CD4-positive, CD25-positive, alpha-beta regulatory T cell (primary cell): ENCODE measurements around the gene CLDN1. TPM values are rescaled to one million over a fixed set of nuclear protein-coding genes. Genes with fewer than 3 reads are reported as not detected.
"Not testable (repeated sequence)": the region's sequence is repeated elsewhere in the genome, so short reads cannot be mapped to it uniquely, and the experiment has no call there.

Experiments used
- ATAC-seq, 2 donors: fragments of 150-1000 bp; cut with Tn5 transposase; one replicate each; pipeline ENCODE4 v1.10.0; 2021; ENCODE audit warnings: low read depth in 2 of 2, moderate number of reproducible peaks in 2 of 2, moderate library complexity in 1 of 2
- DNase-seq, 3 donors: peaks; one replicate each; pipeline versions ENCODE4 v3.0.0 to v3.0.0-alpha.2; 2012 to 2022; ENCODE audit warnings: mixed read lengths in 1 of 3
- H3K27ac ChIP-seq: one replicate; pipeline ENCODE4 v1.7.0; 2013; ENCODE audit warnings: mild to moderate bottlenecking, low read length; ENCODE audit not compliant: insufficient read depth, poor library complexity, severe bottlenecking
- H3K27me3 ChIP-seq: one replicate; pipeline ENCODE4 v1.7.0; 2013; ENCODE audit warnings: low read length; ENCODE audit not compliant: control insufficient read depth, insufficient read depth
- H3K36me3 ChIP-seq: one replicate; pipeline ENCODE4 v1.7.0; 2013; ENCODE audit warnings: mild to moderate bottlenecking, low read length, moderate library complexity; ENCODE audit not compliant: control insufficient read depth, insufficient read depth
- H3K4me1 ChIP-seq: 2 replicates; pipeline ENCODE4 v1.7.0; 2013; ENCODE audit warnings: mild to moderate bottlenecking, low read length; ENCODE audit not compliant: insufficient read depth, control insufficient read depth, poor library complexity, severe bottlenecking
- H3K4me3 ChIP-seq: one replicate; pipeline ENCODE4 v1.7.0; 2013; ENCODE audit warnings: low read depth, mild to moderate bottlenecking, low read length, moderate library complexity
- H3K9me3 ChIP-seq, 2 experiments: 1 replicate in 1 of 2; 2 replicates in 1 of 2; pipeline ENCODE4 v1.7.0; 2013; ENCODE audit warnings: low read length in 2 of 2, mild to moderate bottlenecking in 1 of 2, moderate library complexity in 1 of 2; ENCODE audit not compliant: control insufficient read depth in 2 of 2
- H3K27ac Mint-ChIP-seq, 3 donors: one replicate each; pipeline ENCODE4 v1.8.0; 2020 to 2022; ENCODE audit warnings: mild to moderate bottlenecking in 3 of 3, mixed read lengths in 3 of 3, moderate library complexity in 2 of 3
- H3K27me3 Mint-ChIP-seq: one replicate; pipeline ENCODE4 v1.8.0; 2022; ENCODE audit warnings: mild to moderate bottlenecking, mixed read lengths
- H3K36me3 Mint-ChIP-seq: one replicate; pipeline ENCODE4 v1.8.0; 2020; ENCODE audit warnings: mixed read lengths
- H3K4me1 Mint-ChIP-seq, 4 donors: one replicate each; pipeline ENCODE4 v1.8.0; 2020 to 2022; ENCODE audit warnings: mixed read lengths in 4 of 4, mild to moderate bottlenecking in 1 of 4
- H3K4me3 Mint-ChIP-seq, 4 donors: one replicate each; pipeline ENCODE4 v1.8.0; 2020 to 2022; ENCODE audit warnings: mild to moderate bottlenecking in 4 of 4, mixed read lengths in 4 of 4, moderate library complexity in 3 of 4
- H3K9me3 Mint-ChIP-seq, 7 donors: one replicate each; pipeline ENCODE4 v1.8.0; 2020 to 2022; ENCODE audit warnings: mixed read lengths in 7 of 7, mild to moderate bottlenecking in 3 of 7, moderate library complexity in 2 of 7
- polyA plus RNA-seq, 4 donors: library from polyadenylated mRNA; unstranded; fragments of 300-500 nt; fragmentation: Illumina TruSeq; gene quantifications; one replicate each; pipeline ENCODE4 v1.2.3, GENCODE V29; 2021
- total RNA-seq: library from RNA; stranded (reverse); gene quantifications from one replicate; pipeline ENCODE4 v1.2.3, GENCODE V29; 2022

The CLDN1 gene
- total and polyA plus RNA-seq, 5 donors from 2014 or later, result 0.08 to 0.39 TPM; not detected in 3

DNA sequence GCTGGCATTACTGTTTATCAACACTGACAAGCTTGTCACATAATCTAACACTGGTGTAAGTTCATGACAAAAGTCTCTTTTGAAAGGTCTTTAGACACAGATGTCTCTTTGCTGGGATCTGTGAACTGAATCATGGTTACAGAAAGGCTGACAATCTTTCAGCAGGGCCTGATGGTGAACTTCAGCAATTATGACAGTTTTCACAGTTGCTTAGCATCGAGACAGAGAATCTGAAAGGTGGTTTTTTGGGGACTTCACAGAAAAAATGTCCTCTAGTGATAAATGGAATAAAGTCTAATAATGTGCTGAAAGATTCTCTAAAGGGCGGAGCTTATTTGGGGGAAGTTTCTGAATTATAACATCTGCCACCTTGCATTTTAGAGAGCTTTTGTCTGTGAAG, 32.3 kb downstream of the CLDN1 start:
- no peaks in the 10 kb centered on the region for H3K4me1 ChIP-seq
- H3K9me3 ChIP-seq, result peaks cover 9 to 10% of the 10 kb centered on the region in 2 experiments
- no peaks in the 10 kb centered on the region for H3K27me3 Mint-ChIP-seq
- H3K36me3 ChIP-seq, result no peaks in the 10 kb centered on the region
- no peak overlapping the region for H3K27ac Mint-ChIP-seq
- H3K36me3 Mint-ChIP-seq, result peaks cover 3% of the 10 kb centered on the region
- H3K9me3 Mint-ChIP-seq, result peaks cover 3 to 33% (median 10%) of the 10 kb centered on the region in 7 donors
- no peaks in the 10 kb centered on the region for H3K27me3 ChIP-seq
- H3K4me1 Mint-ChIP-seq, result no peaks in the 10 kb centered on the region
- H3K27ac ChIP-seq, result no peak overlapping the region
- no peak overlapping the region for H3K4me3 ChIP-seq
- ATAC-seq (no peak), DNase-seq (no peak)
- H3K4me3 Mint-ChIP-seq, result no peak overlapping the region

DNA sequence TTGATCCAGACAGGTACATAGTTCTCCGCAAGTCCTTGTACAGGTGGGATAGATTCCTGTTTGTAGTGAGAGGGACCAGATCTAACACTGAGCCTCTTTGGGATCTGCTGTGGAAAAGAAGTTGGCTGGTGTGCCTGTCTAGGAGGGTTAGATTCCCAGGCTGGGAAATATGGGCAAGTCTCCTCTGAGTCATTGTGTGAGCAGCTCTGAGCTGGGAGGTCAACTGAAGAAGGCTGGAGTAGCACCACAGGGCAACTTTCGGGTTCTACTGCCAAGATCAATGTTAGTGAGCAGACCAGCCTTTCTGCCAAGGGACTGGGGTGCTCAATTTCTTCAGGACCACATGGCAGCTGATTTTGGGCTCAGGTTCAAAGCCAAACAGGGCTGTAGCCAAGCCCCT, 33.4 kb downstream of the CLDN1 start:
- Histone ChIP-seq H3K36me3 (no peaks in the 10 kb centered on the region), H3K27ac (no peak overlapping the region), H3K4me3 (no peak overlapping the region), H3K27me3 (no peaks in the 10 kb centered on the region), H3K9me3 (peaks cover 9 to 10% of the 10 kb centered on the region in 2 experiments), H3K4me1 (no peaks in the 10 kb centered on the region)
- Mint-ChIP-seq H3K9me3 (peaks cover 2 to 33% (median 10%) of the 10 kb centered on the region in 7 donors), H3K27me3 (no peaks in the 10 kb centered on the region), H3K4me3 (no peak overlapping the region), H3K36me3 (peaks cover 9% of the 10 kb centered on the region), H3K4me1 (no peaks in the 10 kb centered on the region), H3K27ac (no peak overlapping the region)
- no peak for DNase-seq
- ATAC-seq, result no peak

- Mint-ChIP-seq H3K4me1 (no peaks in the 10 kb centered on the region), H3K4me3 (no peak overlapping the region), H3K27me3 (no peaks in the 10 kb centered on the region), H3K9me3 (peaks cover 2 to 27% (median 8%) of the 10 kb centered on the region in 7 donors), H3K36me3 (peaks cover 9% of the 10 kb centered on the region), H3K27ac (no peak overlapping the region)
- Histone ChIP-seq H3K4me1 (no peaks in the 10 kb centered on the region), H3K27ac (no peak overlapping the region), H3K4me3 (no peak overlapping the region), H3K9me3 (peaks cover 6 to 9% of the 10 kb centered on the region in 2 experiments), H3K27me3 (no peaks in the 10 kb centered on the region), H3K36me3 (no peaks in the 10 kb centered on the region)
- DNase-seq (no peak), ATAC-seq (no peak)
These were observed 36.2 kb downstream of the CLDN1 start for GRCh38 chr3:190286014-190286413.

GRCh38 chr3:190281308-190282051, 40.8 kb downstream of the CLDN1 start:
- no peaks in the 10 kb centered on the region for H3K27me3 Mint-ChIP-seq

GRCh38 chr3:190279690-190280089, 42.6 kb downstream of the CLDN1 start:
- Mint-ChIP-seq H3K27me3 (no peaks in the 10 kb centered on the region), H3K9me3 (peaks cover 0 to 3% (median 0%) of the 10 kb centered on the region in 7 donors), H3K27ac (no peak overlapping the region), H3K4me1 (no peaks in the 10 kb centered on the region), H3K36me3 (peaks cover 4% of the 10 kb centered on the region), H3K4me3 (no peak overlapping the region)
- no peak overlapping the region for H3K4me3 ChIP-seq
- H3K9me3 ChIP-seq, result no peaks in the 10 kb centered on the region
- no peaks in the 10 kb centered on the region for H3K27me3 ChIP-seq
- no peak overlapping the region for H3K27ac ChIP-seq
- no peaks in the 10 kb centered on the region for H3K36me3 ChIP-seq
- no peaks in the 10 kb centered on the region for H3K4me1 ChIP-seq
- DNase-seq (no peak), ATAC-seq (no peak)

More at GRCh38 chr3:190281308-190282051, 40.8 kb downstream of the CLDN1 start:
- ATAC-seq, result no peak
- peaks cover 6 to 7% of the 10 kb centered on the region in 2 experiments for H3K9me3 ChIP-seq
- H3K36me3 ChIP-seq, result no peaks in the 10 kb centered on the region
- Mint-ChIP-seq H3K4me1 (no peaks in the 10 kb centered on the region), H3K9me3 (peaks cover 0 to 17% (median 5%) of the 10 kb centered on the region in 7 donors), H3K27ac (no peak overlapping the region), H3K4me3 (no peak overlapping the region), H3K36me3 (peaks cover 6% of the 10 kb centered on the region)
- H3K27me3 ChIP-seq, result no peaks in the 10 kb centered on the region
- H3K4me3 ChIP-seq, result no peak overlapping the region
- DNase-seq, result no peak
- no peak overlapping the region for H3K27ac ChIP-seq
- H3K4me1 ChIP-seq, result no peaks in the 10 kb centered on the region

DNA sequence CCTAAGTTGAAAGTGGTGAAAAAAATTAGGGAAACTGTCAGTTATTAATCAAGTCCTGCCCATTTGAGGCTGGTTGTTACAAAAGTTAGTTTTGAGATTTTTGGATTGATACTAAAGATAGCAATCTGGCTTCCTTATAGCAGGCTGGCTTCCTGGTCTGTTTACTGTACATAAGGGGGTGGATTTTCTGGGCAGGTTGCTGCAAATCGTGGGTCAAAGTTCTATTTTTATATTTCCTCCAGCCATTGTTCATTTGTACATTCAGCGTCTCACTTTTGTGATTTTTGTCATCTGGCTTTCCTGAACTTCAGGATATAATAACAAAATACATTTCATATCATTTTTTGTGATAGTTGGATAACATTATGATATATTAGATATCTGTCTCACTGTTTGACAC, 49.5 kb downstream of the CLDN1 start:
- Histone ChIP-seq H3K36me3 (no peaks in the 10 kb centered on the region), H3K4me1 (no peaks in the 10 kb centered on the region), H3K4me3 (no peak overlapping the region), H3K27me3 (no peaks in the 10 kb centered on the region), H3K27ac (no peak overlapping the region), H3K9me3 (no peaks in the 10 kb centered on the region)
- no peaks in the 10 kb centered on the region for H3K4me1 Mint-ChIP-seq
- ATAC-seq (no peak), DNase-seq (no peak)
- no peak overlapping the region for H3K4me3 Mint-ChIP-seq
- H3K36me3 Mint-ChIP-seq, result no peaks in the 10 kb centered on the region
- H3K9me3 Mint-ChIP-seq, result peaks cover 0 to 5% (median 0%) of the 10 kb centered on the region in 7 donors
- H3K27ac Mint-ChIP-seq, result no peak overlapping the region
- H3K27me3 Mint-ChIP-seq, result no peaks in the 10 kb centered on the region

- H3K27ac Mint-ChIP-seq, result no peak overlapping the region
- H3K4me1 Mint-ChIP-seq, result no peaks in the 10 kb centered on the region
- no peaks in the 10 kb centered on the region for H3K36me3 Mint-ChIP-seq
- H3K36me3 ChIP-seq, result no peaks in the 10 kb centered on the region
- peaks cover 0 to 5% (median 0%) of the 10 kb centered on the region in 7 donors for H3K9me3 Mint-ChIP-seq
- DNase-seq, result no peak
- H3K4me3 Mint-ChIP-seq, result no peak overlapping the region
- H3K4me1 ChIP-seq, result no peaks in the 10 kb centered on the region
- H3K4me3 ChIP-seq, result no peak overlapping the region
- no peaks in the 10 kb centered on the region for H3K27me3 Mint-ChIP-seq
- H3K9me3 ChIP-seq, result no peaks in the 10 kb centered on the region
- no peaks in the 10 kb centered on the region for H3K27me3 ChIP-seq
- ATAC-seq, result no peak
- no peak overlapping the region for H3K27ac ChIP-seq
These were observed 53.1 kb downstream of the CLDN1 start for GRCh38 chr3:190269101-190269500.

DNA sequence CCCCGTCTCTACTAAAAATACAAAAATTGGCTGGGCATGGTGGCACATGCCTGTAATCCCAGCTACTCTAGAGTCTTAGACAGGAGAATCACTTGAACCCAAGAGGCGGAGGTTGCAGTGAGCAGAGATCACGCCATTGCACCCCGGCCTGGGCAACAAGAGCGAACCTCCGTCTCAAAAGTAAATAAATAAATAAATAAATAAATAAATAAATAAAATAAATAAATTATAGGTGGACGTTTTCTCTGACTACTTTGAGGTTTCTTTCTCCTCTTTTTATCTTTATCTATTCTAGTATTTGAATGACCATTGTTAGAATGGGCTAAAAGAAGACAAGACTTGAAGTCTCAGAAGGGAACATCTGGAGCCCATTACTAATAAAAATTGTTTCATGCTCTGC, 54.8 kb downstream of the CLDN1 start:
- H3K27ac Mint-ChIP-seq, H3K4me1 ChIP-seq, H3K4me1 Mint-ChIP-seq, ATAC-seq, H3K27me3 Mint-ChIP-seq, H3K4me3 Mint-ChIP-seq, H3K9me3 Mint-ChIP-seq, H3K36me3 Mint-ChIP-seq, H3K27ac ChIP-seq, H3K27me3 ChIP-seq, H3K4me3 ChIP-seq, H3K36me3 ChIP-seq, H3K9me3 ChIP-seq, DNase-seq: not testable (repeated sequence)
